Nephron (organoid): ENCODE data around the gene NAV3.

Experiments used
- H3K27ac Mint-ChIP-seq, 3 experiments: 2 replicates each; pipeline ENCODE4 v1.8.0; 2020; ENCODE audit warnings: mixed read lengths in 3 of 3, mild to moderate bottlenecking in 2 of 3, moderate library complexity in 1 of 3
- H3K27me3 Mint-ChIP-seq: 2 replicates; pipeline ENCODE4 v1.8.0; 2021; ENCODE audit warnings: low read depth, mild to moderate bottlenecking, moderate library complexity, mixed read lengths
- H3K36me3 Mint-ChIP-seq: 2 replicates; pipeline ENCODE4 v1.8.0; 2020; ENCODE audit warnings: low read depth, mixed read lengths
- H3K4me1 Mint-ChIP-seq: 2 replicates; pipeline ENCODE4 v1.8.0; 2020; ENCODE audit warnings: mixed read lengths
- H3K4me3 Mint-ChIP-seq, 3 experiments: 2 replicates each; pipeline ENCODE4 v1.8.0; 2020; ENCODE audit warnings: mild to moderate bottlenecking in 3 of 3, mixed read lengths in 3 of 3, moderate library complexity in 2 of 3
- H3K9me3 Mint-ChIP-seq: 2 replicates; pipeline ENCODE4 v1.8.0; 2020; ENCODE audit warnings: mixed read lengths
- TF ChIP-seq, protein P1 (sequence below), 3 experiments: fragments of 200-600 bp; sonication (generic); IDR thresholded peaks; one replicate each; pipeline ENCODE4 v1.5.0; 2021; ENCODE audit warnings: antibody characterized with exemption in 3 of 3; ENCODE audit not compliant: unreplicated experiment in 3 of 3

Gene NAV3

DNA sequence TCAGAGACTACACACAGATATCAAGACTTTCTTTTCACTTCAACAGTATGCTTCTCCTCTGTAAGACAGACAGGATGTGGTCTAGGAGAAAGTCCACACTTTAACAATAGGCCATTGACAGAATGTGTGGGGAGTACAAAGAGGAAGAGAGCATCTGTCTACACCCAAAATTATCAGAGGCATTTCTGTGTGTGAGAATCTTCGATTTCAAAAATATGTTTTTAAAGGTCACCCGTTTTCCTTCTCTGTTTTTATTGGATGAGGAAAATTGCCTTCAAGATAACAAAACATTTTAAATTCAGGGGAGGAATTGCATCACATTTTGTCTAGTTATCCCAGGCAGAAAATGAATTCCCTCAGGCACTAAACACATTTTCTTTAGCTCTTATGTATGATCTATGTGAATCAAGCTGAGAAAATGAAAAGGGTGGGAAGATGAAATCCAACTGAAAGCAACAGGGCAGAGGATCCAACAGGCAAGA is 16.4 kb downstream of the NAV3 start:
- Mint-ChIP-seq H3K27me3 (no peaks in the 10 kb centered on the region), H3K9me3 (no peaks in the 10 kb centered on the region), H3K4me1 (peaks cover 59% of the 10 kb centered on the region), H3K36me3 (peaks cover 6% of the 10 kb centered on the region), H3K4me3 (peak overlapping the region in 2 of 3 experiments; percentile 9 to 51), H3K27ac (peak overlapping the region; percentile 86 to 97 (median 92))
- TF ChIP-seq, protein P1, sequence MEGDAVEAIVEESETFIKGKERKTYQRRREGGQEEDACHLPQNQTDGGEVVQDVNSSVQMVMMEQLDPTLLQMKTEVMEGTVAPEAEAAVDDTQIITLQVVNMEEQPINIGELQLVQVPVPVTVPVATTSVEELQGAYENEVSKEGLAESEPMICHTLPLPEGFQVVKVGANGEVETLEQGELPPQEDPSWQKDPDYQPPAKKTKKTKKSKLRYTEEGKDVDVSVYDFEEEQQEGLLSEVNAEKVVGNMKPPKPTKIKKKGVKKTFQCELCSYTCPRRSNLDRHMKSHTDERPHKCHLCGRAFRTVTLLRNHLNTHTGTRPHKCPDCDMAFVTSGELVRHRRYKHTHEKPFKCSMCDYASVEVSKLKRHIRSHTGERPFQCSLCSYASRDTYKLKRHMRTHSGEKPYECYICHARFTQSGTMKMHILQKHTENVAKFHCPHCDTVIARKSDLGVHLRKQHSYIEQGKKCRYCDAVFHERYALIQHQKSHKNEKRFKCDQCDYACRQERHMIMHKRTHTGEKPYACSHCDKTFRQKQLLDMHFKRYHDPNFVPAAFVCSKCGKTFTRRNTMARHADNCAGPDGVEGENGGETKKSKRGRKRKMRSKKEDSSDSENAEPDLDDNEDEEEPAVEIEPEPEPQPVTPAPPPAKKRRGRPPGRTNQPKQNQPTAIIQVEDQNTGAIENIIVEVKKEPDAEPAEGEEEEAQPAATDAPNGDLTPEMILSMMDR (IDR thresholded peaks at IDR 0.05; ENCODE audit: unreplicated experiment in 3 of 3), result no peak

DNA sequence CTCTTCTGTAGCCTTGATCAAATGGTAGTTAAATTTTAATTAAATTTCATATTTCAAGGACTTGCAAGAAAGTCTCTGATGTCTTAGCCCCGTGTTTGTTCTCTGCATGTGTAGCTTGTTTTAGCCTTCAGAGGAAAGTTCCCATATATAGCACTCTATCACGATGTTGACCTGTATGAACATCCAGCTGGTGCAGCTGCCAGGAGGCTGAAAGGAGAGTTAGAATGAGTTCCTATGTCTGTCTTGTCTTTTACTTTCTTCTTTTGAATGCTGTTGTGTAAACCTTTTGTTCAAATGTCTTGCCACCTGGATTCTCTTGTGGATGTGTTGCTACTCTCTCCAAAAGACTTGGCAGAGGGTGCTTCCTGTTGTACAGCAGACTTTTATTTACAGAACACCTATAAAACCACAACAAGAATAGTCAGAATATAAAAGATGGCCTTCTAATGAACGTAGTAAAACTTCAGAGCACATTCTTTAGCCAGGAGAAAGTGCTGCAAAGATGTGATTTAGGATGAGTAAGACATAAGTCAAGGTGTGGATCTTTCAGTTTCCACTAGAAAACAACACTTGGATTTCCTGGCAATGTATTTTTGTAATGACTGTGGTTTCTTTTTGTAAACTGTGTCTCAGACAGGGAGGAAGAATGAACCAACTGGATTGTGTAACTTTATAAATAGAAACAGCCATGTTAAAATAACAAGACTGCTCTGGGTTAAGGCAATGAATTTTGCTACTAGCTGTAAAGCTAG is 17.2 kb downstream of the NAV3 start:
- Mint-ChIP-seq H3K27me3 (no peaks in the 10 kb centered on the region), H3K4me3 (peak overlapping the region in 2 of 3 experiments; percentile 32 to 40), H3K36me3 (peaks cover 7% of the 10 kb centered on the region), H3K9me3 (peaks cover under 1% of the 10 kb centered on the region), H3K4me1 (peaks cover 51% of the 10 kb centered on the region), H3K27ac (peak overlapping the region; percentile 86 to 97 (median 92))
- TF ChIP-seq, protein P1 (IDR thresholded peaks at IDR 0.05; ENCODE audit: unreplicated experiment in 3 of 3), result no peak

DNA sequence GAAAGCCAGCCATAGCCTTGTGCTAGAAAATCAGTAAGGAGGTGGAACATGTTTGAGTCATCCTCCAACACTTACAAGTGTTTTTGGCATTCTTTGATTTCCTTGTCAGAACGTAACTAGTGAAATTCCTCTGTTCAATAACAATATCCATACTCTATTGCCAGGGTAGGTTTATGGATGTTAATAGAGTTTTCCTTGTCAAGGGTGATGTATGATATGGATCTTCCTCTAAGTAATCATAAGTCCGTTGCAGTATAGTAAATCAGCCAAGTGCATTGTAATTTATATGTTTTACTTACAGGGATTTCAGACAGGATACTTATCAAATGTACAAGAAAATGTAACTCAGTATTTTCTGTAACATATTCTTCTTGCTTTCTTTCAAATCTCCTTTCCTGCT is 19.4 kb downstream of the NAV3 start:
- H3K4me1 Mint-ChIP-seq, result peaks cover 52% of the 10 kb centered on the region
- H3K27me3 Mint-ChIP-seq, result no peaks in the 10 kb centered on the region
- H3K36me3 Mint-ChIP-seq, result peaks cover 9% of the 10 kb centered on the region
- TF ChIP-seq, protein P1 (IDR thresholded peaks at IDR 0.05; ENCODE audit: unreplicated experiment in 3 of 3), result no peak
- peak overlapping the region; percentile 27 to 86 (median 84) for H3K27ac Mint-ChIP-seq
- H3K9me3 Mint-ChIP-seq, result peaks cover 5% of the 10 kb centered on the region
- H3K4me3 Mint-ChIP-seq, result peak overlapping the region in 1 of 3 experiments; percentile 18

DNA sequence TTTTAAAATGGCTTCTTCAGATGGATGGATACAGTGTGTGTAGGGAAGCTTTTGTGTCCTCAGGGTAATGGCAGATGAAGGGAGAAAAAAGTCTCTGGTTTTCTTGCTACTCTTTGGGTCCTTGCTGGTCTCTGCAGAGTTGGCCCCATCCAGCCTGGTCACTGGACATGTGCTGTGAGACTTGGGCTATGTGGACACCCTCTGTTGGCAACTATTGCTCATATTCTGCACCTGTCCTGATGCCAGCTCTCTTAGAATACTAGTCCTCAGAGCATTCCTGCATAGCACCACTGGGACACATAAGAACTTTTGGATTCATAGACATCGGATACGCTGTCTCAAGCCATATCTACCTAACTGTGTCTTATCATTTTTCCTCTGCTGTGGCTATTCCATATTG is 20.0 kb downstream of the NAV3 start:
- H3K9me3 Mint-ChIP-seq, result peaks cover 5% of the 10 kb centered on the region

GRCh38 chr12:77855548-77855947 is 24.9 kb downstream of the NAV3 start:
- Mint-ChIP-seq H3K27ac (peak overlapping the region in 1 of 3 experiments; percentile 66), H3K27me3 (no peaks in the 10 kb centered on the region), H3K4me1 (peaks cover 44% of the 10 kb centered on the region), H3K4me3 (peak overlapping the region in 1 of 3 experiments; percentile 28), H3K36me3 (peaks cover 6% of the 10 kb centered on the region), H3K9me3 (peaks cover 5% of the 10 kb centered on the region)
- TF ChIP-seq, protein P1 (IDR thresholded peaks at IDR 0.05; ENCODE audit: unreplicated experiment in 3 of 3), result no peak

More for the DNA sequence above, 20.0 kb downstream of the NAV3 start:
- H3K27me3 Mint-ChIP-seq, result no peaks in the 10 kb centered on the region
- peaks cover 9% of the 10 kb centered on the region for H3K36me3 Mint-ChIP-seq
- H3K4me1 Mint-ChIP-seq, result peaks cover 57% of the 10 kb centered on the region
- TF ChIP-seq, protein P1 (IDR thresholded peaks at IDR 0.05; ENCODE audit: unreplicated experiment in 3 of 3), result no peak
- peak overlapping the region; percentile 27 to 86 (median 84) for H3K27ac Mint-ChIP-seq
- no peak overlapping the region for H3K4me3 Mint-ChIP-seq
